H1 (cell line): Measurements from ENCODE around the gene TBC1D2. TPM values are rescaled to one million over a fixed set of nuclear protein-coding genes. Genes with fewer than 3 reads are reported as not detected.

Source experiments
- CTCF ChIA-PET: fragments of 300-600 bp; sonication (Branson Sonifier 250); formaldehyde crosslinking; loops from one replicate; lab custom pipeline; 2021; ENCODE audit not compliant: partially characterized antibody; lab: Charles Lee
- POLR2A ChIA-PET: fragments of 300-600 bp; sonication (Branson Sonifier 250); formaldehyde crosslinking; loops from one replicate; lab custom pipeline; 2021; ENCODE audit warnings: inconsistent platforms; ENCODE audit not compliant: partially characterized antibody; lab: Charles Lee
- DNase-seq, 2 experiments: peaks; one replicate each; pipeline versions ENCODE4 v3.0.0 to v3.0.0-alpha.2; 2010 to 2022; ENCODE audit warnings: low spot score in 2 of 2, low read depth in 1 of 2, mixed read lengths in 1 of 2
- FAIRE-seq: peaks from 2 replicates; lab custom pipeline; 2011; peaks lifted over from hg19 to GRCh38; lab: Jason Lieb, UNC
- H2AFZ ChIP-seq: 2 replicates; pipeline ENCODE4 v1.8.1; 2012; ENCODE audit warnings: low read length, inconsistent platforms
- H2AK5ac ChIP-seq: 2 replicates; pipeline ENCODE4 v1.6.1; 2013; ENCODE audit warnings: low read depth, low read length
- H2BK120ac ChIP-seq: replicated peaks from 2 replicates; pipeline ENCODE3; 2013; ENCODE audit warnings: low read depth, low read length, inconsistent platforms
- H2BK12ac ChIP-seq: 2 replicates; pipeline ENCODE4 v1.6.1; 2013; ENCODE audit warnings: low read depth, low read length
- H2BK15ac ChIP-seq: 2 replicates; pipeline ENCODE4 v1.6.1; 2013; ENCODE audit warnings: low read length
- H2BK20ac ChIP-seq: 2 replicates; pipeline ENCODE4 v1.6.1; 2013; ENCODE audit warnings: low read length
- H2BK5ac ChIP-seq: 2 replicates; pipeline ENCODE4 v1.6.1; 2013; ENCODE audit warnings: low read depth, low read length
- H3K14ac ChIP-seq: 2 replicates; pipeline ENCODE4 v1.6.1; 2013; ENCODE audit warnings: inconsistent platforms; ENCODE audit not compliant: insufficient read length
- H3K18ac ChIP-seq: 2 replicates; pipeline ENCODE4 v1.6.1; 2013; ENCODE audit warnings: low read length; ENCODE audit errors: extremely low read depth
- H3K23ac ChIP-seq: 2 replicates; pipeline ENCODE4 v1.6.1; 2013; ENCODE audit warnings: inconsistent platforms; ENCODE audit not compliant: insufficient read length
- H3K23me2 ChIP-seq: 2 replicates; pipeline ENCODE4 v1.6.1; 2013; ENCODE audit warnings: low read depth, low read length
- H3K27ac ChIP-seq: 2 replicates; pipeline ENCODE4 v1.6.1; 2011; ENCODE audit warnings: low read depth, low read length, inconsistent platforms
- H3K27me3 ChIP-seq, 4 experiments: replicated peaks in 1 of 4; 1 replicate in 1 of 4; 2 replicates in 3 of 4; pipeline versions ENCODE4 v1.6.1 to v1.8.1; 2011 to 2013; ENCODE audit warnings: low read length in 3 of 4, mild to moderate bottlenecking in 3 of 4, inconsistent platforms in 2 of 4, mixed read lengths in 2 of 4, moderate library complexity in 1 of 4; ENCODE audit not compliant: control insufficient read depth in 3 of 4, insufficient read depth in 3 of 4; ENCODE audit errors: extremely low read depth in 1 of 4
- H3K36me3 ChIP-seq, 4 experiments: 2 replicates each; pipeline versions ENCODE4 v1.6.1 to v1.8.1; 2011 to 2013; ENCODE audit warnings: mild to moderate bottlenecking in 4 of 4, low read length in 3 of 4, moderate library complexity in 2 of 4, control low read depth in 1 of 4, inconsistent platforms in 1 of 4; ENCODE audit not compliant: insufficient read depth in 4 of 4, control insufficient read depth in 2 of 4
- H3K4ac ChIP-seq: replicated peaks from 2 replicates; pipeline ENCODE3; 2013; ENCODE audit warnings: low read length, low read depth, mixed read lengths, inconsistent platforms; ENCODE audit not compliant: insufficient read length
- H3K4me1 ChIP-seq, 4 experiments: replicated peaks in 1 of 4; 1 replicate in 1 of 4; 2 replicates in 3 of 4; pipeline versions ENCODE4 v1.6.1 to v1.8.1; 2011 to 2013; ENCODE audit warnings: low read length in 3 of 4, inconsistent platforms in 2 of 4, mixed read lengths in 1 of 4; ENCODE audit not compliant: insufficient read depth in 4 of 4, control insufficient read depth in 3 of 4
- H3K4me2 ChIP-seq, 2 experiments: 2 replicates each; pipeline versions ENCODE4 v1.6.1 to v1.8.1; 2011 to 2013; ENCODE audit warnings: low read depth in 2 of 2, low read length in 2 of 2, control low read depth in 1 of 2, inconsistent platforms in 1 of 2, mild to moderate bottlenecking in 1 of 2; ENCODE audit not compliant: insufficient read depth in 1 of 2
- H3K4me3 ChIP-seq, 4 experiments: fragments of 200-600, 300-600 bp in 1 of 4; sonication (generic), shearing (Covaris generic), sonication (Bioruptor Twin) in 1 of 4; 2 replicates each; pipeline versions ENCODE4 v1.5.1 to v1.8.1; 2011 to 2016; ENCODE audit warnings: low read length in 4 of 4, low read depth in 3 of 4, control low read depth in 2 of 4, inconsistent platforms in 2 of 4, mild to moderate bottlenecking in 2 of 4, mixed read lengths in 1 of 4, moderate library complexity in 1 of 4; ENCODE audit not compliant: insufficient read depth in 2 of 4; ENCODE audit errors: extremely low read depth in 1 of 4
- H3K56ac ChIP-seq: replicated peaks from 2 replicates; pipeline ENCODE3; 2013; ENCODE audit warnings: low read depth, mild to moderate bottlenecking, mixed read lengths, low read length, inconsistent platforms; ENCODE audit not compliant: insufficient read length
- H3K79me1 ChIP-seq: 2 replicates; pipeline ENCODE4 v1.6.1; 2013; ENCODE audit warnings: low read depth, low read length, control low read depth
- H3K79me2 ChIP-seq, 2 experiments: 2 replicates each; pipeline versions ENCODE4 v1.6.1 to v1.8.1; 2012 to 2013; ENCODE audit warnings: low read length in 2 of 2, mild to moderate bottlenecking in 2 of 2, inconsistent platforms in 1 of 2; ENCODE audit not compliant: insufficient read depth in 2 of 2, control insufficient read depth in 1 of 2
- H3K9ac ChIP-seq, 4 experiments: replicated peaks in 1 of 4; 1 replicate in 1 of 4; 2 replicates in 3 of 4; pipeline versions ENCODE4 v1.6.1 to v1.8.1; 2011 to 2013; ENCODE audit warnings: low read depth in 3 of 4, low read length in 3 of 4, control low read depth in 2 of 4, mild to moderate bottlenecking in 2 of 4, moderate library complexity in 2 of 4, inconsistent platforms in 1 of 4; ENCODE audit errors: extremely low read depth in 1 of 4
- H3K9me3 ChIP-seq, 2 experiments: 2 replicates each; pipeline versions ENCODE4 v1.6.1 to v1.8.1; 2012 to 2013; ENCODE audit warnings: mild to moderate bottlenecking in 2 of 2, moderate library complexity in 2 of 2, control low read depth in 1 of 2, inconsistent platforms in 1 of 2, low read depth in 1 of 2, low read length in 1 of 2, mixed read lengths in 1 of 2; ENCODE audit not compliant: insufficient read depth in 2 of 2
- H4K20me1 ChIP-seq, 2 experiments: replicated peaks in 1 of 2; 2 replicates each; pipeline versions ENCODE3 to v1.8.1; 2011 to 2013; ENCODE audit warnings: inconsistent platforms in 2 of 2, low read length in 2 of 2, mild to moderate bottlenecking in 1 of 2; ENCODE audit not compliant: insufficient read depth in 2 of 2, control insufficient read depth in 1 of 2
- H4K5ac ChIP-seq: 2 replicates; pipeline ENCODE4 v1.6.1; 2013; ENCODE audit warnings: low read length, low read depth, mixed read lengths, inconsistent platforms; ENCODE audit not compliant: insufficient read length
- H4K8ac ChIP-seq: 2 replicates; pipeline ENCODE4 v1.8.0; 2013; ENCODE audit warnings: mild to moderate bottlenecking, moderate library complexity, low read length, inconsistent platforms; ENCODE audit not compliant: insufficient read depth; ENCODE audit errors: extremely low read depth
- H4K91ac ChIP-seq: replicated peaks from 2 replicates; pipeline ENCODE3; 2013; ENCODE audit warnings: low read length, mixed read lengths, inconsistent platforms; ENCODE audit not compliant: insufficient read length
- CBX8 ChIP-seq: fragments of 300-800, 300-1000 bp; sonication (generic); IDR thresholded peaks from 2 replicates; pipeline ENCODE4 v1.7.1; 2016; ENCODE audit warnings: low read depth, low read length, borderline replicate concordance
- PHF8 ChIP-seq: fragments of 200-600 bp; sonication (generic); conservative IDR thresholded peaks from 2 replicates; pipeline ENCODE4 v1.7.1; 2012; ENCODE audit warnings: low read depth, mild to moderate bottlenecking, inconsistent platforms, low read length, moderate library complexity
- TAF1 ChIP-seq: IDR thresholded peaks from 2 replicates; pipeline ENCODE4 v1.6.1; 2011; ENCODE audit warnings: mild to moderate bottlenecking, low read depth, low read length
- TAF7 ChIP-seq: optimal IDR thresholded peaks from 2 replicates; pipeline ENCODE3; 2011; ENCODE audit warnings: low read depth, mild to moderate bottlenecking, inconsistent platforms, low read length, moderate library complexity, borderline replicate concordance
- TCF12 ChIP-seq: IDR thresholded peaks from 2 replicates; pipeline ENCODE4 v1.6.1; 2011; ENCODE audit warnings: low read depth, mild to moderate bottlenecking, low read length
- WGBS, 2 experiments: shearing (Covaris generic) in 1 of 2; methylation state at CpG; one replicate each; pipeline versions ENCODE4 v1.1.6 to v1.1.7; 2013 to 2015; ENCODE audit warnings: low lambda C conversion rate in 2 of 2, mixed read lengths in 2 of 2, inconsistent platforms in 1 of 2, low coverage in 1 of 2, missing lambda C conversion rate in 1 of 2; ENCODE audit not compliant: insufficient replicate concordance in 2 of 2, insufficient coverage in 1 of 2, insufficient read length in 1 of 2; ENCODE audit errors: extremely low coverage in 1 of 2, missing lambda C conversion rate in 1 of 2; 5-methylcytosine and 5-hydroxymethylcytosine counted together
- polyA plus RNA-seq, 7 experiments: library from polyadenylated mRNA; depleted of rRNA in 3 of 7; stranded (reverse) in 5 of 7; unstranded in 2 of 7; fragments of >200 nt in 5 of 7; fragments of 200-250 nt in 2 of 7; gene quantifications; 1 replicate in 5 of 7; 2 replicates in 1 of 7; 4 replicates in 1 of 7; pipeline versions ENCODE4 v1.2.1 to v1.2.3, GENCODE V29; 2011 to 2013; ENCODE audit warnings: missing spikeins in 2 of 7, mixed read lengths in 2 of 7
- total RNA-seq: library from RNA; stranded (reverse); fragmentation: NEBNext Ultra II Directional; extraction: Animal tissue kit (Norgen Biotek cat#: 25700); gene quantifications from 2 replicates; pipeline ENCODE4 v1.2.1, GENCODE V29; 2021

Gene TBC1D2
- total and polyA plus RNA-seq, 2 of the 8 experiments (the other 6 are each of a cell fraction or from before 2014, with no cell fraction given), result 7.4 TPM

DNA sequence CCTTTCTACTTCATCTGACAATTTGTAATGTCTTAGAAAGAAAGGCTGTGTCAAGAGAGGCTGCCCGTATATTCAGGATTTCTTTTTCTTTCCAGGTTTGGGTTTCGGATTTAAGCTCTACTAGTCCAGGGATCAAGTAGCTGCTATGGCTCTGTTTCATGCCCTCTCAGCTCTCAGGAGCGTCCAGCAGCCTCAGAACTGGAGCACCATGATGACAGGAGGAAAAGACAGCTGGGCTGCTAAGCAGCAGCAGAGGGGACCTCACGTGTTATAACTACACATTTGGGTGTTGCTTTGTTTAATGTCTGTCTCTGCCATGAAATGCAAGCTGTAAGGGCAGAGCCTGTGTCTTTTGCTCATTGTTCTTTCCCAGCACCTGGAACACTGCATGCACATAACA lies 28.5 kb downstream of the TBC1D2 start:
- no peak overlapping the region for H2AK5ac ChIP-seq
- H4K8ac ChIP-seq, result no peak overlapping the region
- no peak overlapping the region for H3K4me3 ChIP-seq
- no peak overlapping the region for H3K4ac ChIP-seq
- H3K79me2 ChIP-seq, result no peaks in the 10 kb centered on the region
- H3K27ac ChIP-seq, result no peak overlapping the region
- no peaks in the 10 kb centered on the region for H3K23me2 ChIP-seq
- H3K36me3 ChIP-seq, result peaks cover 2 to 18% (median 3%) of the 10 kb centered on the region in 4 experiments; a peak in 4 of 8 replicates
- WGBS, 2 experiments, result 89% methylated on average over 4 of the region's 4 CpGs; no CpG with 5 or more reads in 1 of the 2 experiments
- no peaks in the 10 kb centered on the region for H3K9me3 ChIP-seq
- ChIA-PET POLR2A (interaction anchor here (1.0 kb wide), 1 partner anchor 21 kb away, joined by 3 read pairs; no protein-coding TSS in a partner anchor), CTCF (interaction anchor here (0.7 kb wide), 1 partner anchor 11 kb away, joined by 3 read pairs; no protein-coding TSS in a partner anchor)
- no peak overlapping the region for H2AFZ ChIP-seq
- no peak overlapping the region for H2BK15ac ChIP-seq
- H3K23ac ChIP-seq, result no peak overlapping the region
- no peak overlapping the region for H2BK20ac ChIP-seq
- H3K9ac ChIP-seq, result no peak overlapping the region
- H2BK12ac ChIP-seq, result no peak overlapping the region
- FAIRE-seq, result no peak
- no peak overlapping the region for H2BK120ac ChIP-seq
- H3K18ac ChIP-seq, result no peak overlapping the region
- no peak overlapping the region for H2BK5ac ChIP-seq
- no peak overlapping the region for H3K14ac ChIP-seq
- no peaks in the 10 kb centered on the region for H3K79me1 ChIP-seq
- no peak for TF ChIP-seq CBX8
- TF ChIP-seq TCF12, result no peak
- no peak for TF ChIP-seq PHF8
- TF ChIP-seq TAF7, result no peak
- TF ChIP-seq TAF1, result no peak
- H3K4me2 ChIP-seq, result no peak overlapping the region
- no peaks in the 10 kb centered on the region for H3K27me3 ChIP-seq
- H4K5ac ChIP-seq, result no peak overlapping the region
- H4K91ac ChIP-seq, result no peak overlapping the region
- DNase-seq, result no peak
- H3K4me1 ChIP-seq, result no peaks in the 10 kb centered on the region
- no peak overlapping the region for H3K56ac ChIP-seq
- H4K20me1 ChIP-seq, result no peaks in the 10 kb centered on the region
